WTC11 (cell line): ENCODE results near the gene CHST15.

Experiments used
- PREB ChIP-seq: sonication (generic); formaldehyde crosslinking; IDR thresholded peaks from 2 replicates; pipeline ENCODE4 v1.8.1; 2022; ENCODE audit warnings: mild to moderate bottlenecking, missing genetic modification reagents, moderate library complexity, borderline replicate concordance
- TF ChIP-seq, protein P1 (sequence below): fragments of 200-600 bp; IDR thresholded peaks from 2 replicates; pipeline ENCODE4 v1.8.0; 2022; ENCODE audit warnings: antibody characterized with exemption
- TF ChIP-seq, protein P2 (sequence below): sonication (generic); formaldehyde crosslinking; IDR thresholded peaks from 2 replicates; pipeline ENCODE4 v1.8.0; 2022; ENCODE audit warnings: mild to moderate bottlenecking, missing genetic modification reagents

DNA sequence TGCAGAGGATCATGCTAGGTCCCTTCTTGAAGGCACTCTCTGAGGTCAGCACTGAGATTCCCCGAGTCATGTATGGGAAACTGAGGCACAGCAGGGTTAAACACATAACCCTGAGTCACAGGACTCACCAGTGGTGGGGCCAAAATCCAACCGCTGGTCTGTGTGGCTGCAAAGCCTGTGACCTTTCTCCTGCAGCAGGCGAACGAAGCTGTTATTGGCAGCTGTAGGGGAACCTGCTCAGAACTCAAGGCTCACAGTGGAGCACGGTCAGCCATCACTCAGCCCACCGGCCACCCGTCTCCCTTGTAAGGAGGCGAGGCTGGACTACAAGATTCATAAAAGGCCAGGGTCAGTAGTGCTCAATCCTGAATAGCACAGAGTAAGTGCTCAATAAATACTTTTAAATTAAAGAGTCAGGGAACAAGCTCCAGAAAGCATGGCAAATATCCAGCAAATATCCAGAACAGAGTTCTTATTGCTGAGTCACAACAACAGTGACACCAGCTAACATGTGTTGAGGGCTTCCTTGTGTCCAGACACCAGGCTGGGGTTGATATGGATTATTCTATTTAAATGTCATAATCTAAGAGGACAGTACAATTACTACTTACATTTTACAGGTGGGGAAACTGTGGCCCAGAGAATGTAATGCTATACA, 34.9 kb downstream of the CHST15 start:
- TF ChIP-seq, protein P1, sequence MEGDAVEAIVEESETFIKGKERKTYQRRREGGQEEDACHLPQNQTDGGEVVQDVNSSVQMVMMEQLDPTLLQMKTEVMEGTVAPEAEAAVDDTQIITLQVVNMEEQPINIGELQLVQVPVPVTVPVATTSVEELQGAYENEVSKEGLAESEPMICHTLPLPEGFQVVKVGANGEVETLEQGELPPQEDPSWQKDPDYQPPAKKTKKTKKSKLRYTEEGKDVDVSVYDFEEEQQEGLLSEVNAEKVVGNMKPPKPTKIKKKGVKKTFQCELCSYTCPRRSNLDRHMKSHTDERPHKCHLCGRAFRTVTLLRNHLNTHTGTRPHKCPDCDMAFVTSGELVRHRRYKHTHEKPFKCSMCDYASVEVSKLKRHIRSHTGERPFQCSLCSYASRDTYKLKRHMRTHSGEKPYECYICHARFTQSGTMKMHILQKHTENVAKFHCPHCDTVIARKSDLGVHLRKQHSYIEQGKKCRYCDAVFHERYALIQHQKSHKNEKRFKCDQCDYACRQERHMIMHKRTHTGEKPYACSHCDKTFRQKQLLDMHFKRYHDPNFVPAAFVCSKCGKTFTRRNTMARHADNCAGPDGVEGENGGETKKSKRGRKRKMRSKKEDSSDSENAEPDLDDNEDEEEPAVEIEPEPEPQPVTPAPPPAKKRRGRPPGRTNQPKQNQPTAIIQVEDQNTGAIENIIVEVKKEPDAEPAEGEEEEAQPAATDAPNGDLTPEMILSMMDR: no peak
- no peak for TF ChIP-seq PREB (CRISPR knock-in tag)
- TF ChIP-seq, protein P2, sequence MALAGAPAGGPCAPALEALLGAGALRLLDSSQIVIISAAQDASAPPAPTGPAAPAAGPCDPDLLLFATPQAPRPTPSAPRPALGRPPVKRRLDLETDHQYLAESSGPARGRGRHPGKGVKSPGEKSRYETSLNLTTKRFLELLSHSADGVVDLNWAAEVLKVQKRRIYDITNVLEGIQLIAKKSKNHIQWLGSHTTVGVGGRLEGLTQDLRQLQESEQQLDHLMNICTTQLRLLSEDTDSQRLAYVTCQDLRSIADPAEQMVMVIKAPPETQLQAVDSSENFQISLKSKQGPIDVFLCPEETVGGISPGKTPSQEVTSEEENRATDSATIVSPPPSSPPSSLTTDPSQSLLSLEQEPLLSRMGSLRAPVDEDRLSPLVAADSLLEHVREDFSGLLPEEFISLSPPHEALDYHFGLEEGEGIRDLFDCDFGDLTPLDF: no peak
